HepG2 (cell line): ENCODE measurements around the gene GLO1. TPM values are rescaled to one million over a fixed set of nuclear protein-coding genes. Genes with fewer than 3 reads are reported as not detected.
A peak's percentile ranks its signal among the peaks of the same experiment; 100 is the strongest.

Experiments used
- BRF2 ChIP-seq: sonication (generic); formaldehyde crosslinking; IDR thresholded peaks from 2 replicates; pipeline ENCODE4 v1.8.1; 2022; ENCODE audit warnings: mild to moderate bottlenecking, missing genetic modification reagents
- FOXA1 ChIP-seq, 2 experiments: fragments of 450-650 bp in 1 of 2; sonication (generic) in 1 of 2; formaldehyde crosslinking in 1 of 2; IDR thresholded peaks; 2 replicates each; pipeline versions ENCODE4 v1.4.0 to v1.6.1; 2016 to 2020; ENCODE audit warnings: missing genetic modification reagents in 1 of 2
- GRHL1 ChIP-seq: sonication (generic); formaldehyde crosslinking; conservative IDR thresholded peaks from 2 replicates; pipeline ENCODE4 v1.8.0; 2022; ENCODE audit warnings: missing genetic modification reagents
- KAT8 ChIP-seq: IDR thresholded peaks from 2 replicates; pipeline ENCODE4 v1.6.1; 2016; ENCODE audit warnings: missing genetic modification reagents, missing compliant biosample characterization
- MZF1 ChIP-seq: sonication (generic); formaldehyde crosslinking; IDR thresholded peaks from 2 replicates; pipeline ENCODE4 v1.8.1; 2023; ENCODE audit warnings: mild to moderate bottlenecking, missing genetic modification reagents, borderline replicate concordance
- NFE2 ChIP-seq: sonication (generic); formaldehyde crosslinking; IDR thresholded peaks from 2 replicates; pipeline ENCODE4 v1.4.0; 2020; ENCODE audit warnings: missing genetic modification reagents
- NFE2L1 ChIP-seq: sonication (generic); formaldehyde crosslinking; IDR thresholded peaks from 2 replicates; pipeline ENCODE4 v1.4.0; 2020; ENCODE audit warnings: missing genetic modification reagents, mild to moderate bottlenecking, borderline replicate concordance
- NFKBIZ ChIP-seq: IDR thresholded peaks from 2 replicates; pipeline ENCODE4 v1.6.1; 2018; ENCODE audit warnings: missing genetic modification reagents, missing compliant biosample characterization
- XBP1 ChIP-seq: sonication (generic); formaldehyde crosslinking; IDR thresholded peaks from 2 replicates; pipeline ENCODE4 v1.5.0; 2020; ENCODE audit warnings: missing genetic modification reagents
- ZNF446 ChIP-seq: sonication (generic); formaldehyde crosslinking; IDR thresholded peaks from 2 replicates; pipeline ENCODE4 v1.5.0; 2020; ENCODE audit warnings: mild to moderate bottlenecking, missing genetic modification reagents
- ZNF546 ChIP-seq: sonication (generic); formaldehyde crosslinking; conservative IDR thresholded peaks from 2 replicates; pipeline ENCODE4 v1.8.1; 2023; ENCODE audit warnings: mild to moderate bottlenecking, missing genetic modification reagents
- ZNF646 ChIP-seq: sonication (generic); formaldehyde crosslinking; IDR thresholded peaks from 2 replicates; pipeline ENCODE4 v1.9.0; 2021; ENCODE audit warnings: mild to moderate bottlenecking, missing genetic modification reagents
- ZNF749 ChIP-seq: sonication (generic); formaldehyde crosslinking; IDR thresholded peaks from 2 replicates; pipeline ENCODE4 v1.8.0; 2022; ENCODE audit warnings: mild to moderate bottlenecking, missing genetic modification reagents, moderate library complexity, borderline replicate concordance
- ZNF792 ChIP-seq: IDR thresholded peaks from 2 replicates; pipeline ENCODE4 v1.6.1; 2016
- polyA plus RNA-seq, 8 experiments: library from polyadenylated mRNA; depleted of rRNA in 3 of 8; stranded (reverse) in 7 of 8; unstranded in 1 of 8; fragments of >200 nt; fragmentation: Illumina TruSeq in 4 of 8; extraction: Trizol in 4 of 8; gene quantifications; 2 replicates each; pipeline versions ENCODE4 v1.2.1 to v1.2.3, GENCODE V29; 2011 to 2016; ENCODE audit warnings: low read depth in 4 of 8, missing spikeins in 1 of 8, mixed read lengths in 1 of 8; ENCODE audit not compliant: insufficient read depth in 1 of 8
- total RNA-seq, 5 experiments: library from RNA; depleted of rRNA; stranded (reverse); fragments of >200 nt; fragmentation: Illumina TruSeq; extraction: Trizol; gene quantifications; 2 replicates each; pipeline ENCODE4 v1.2.3, GENCODE V29; 2016; ENCODE audit warnings: low read depth in 1 of 5

Gene GLO1
- total and polyA plus RNA-seq, 2 of the 13 experiments (the other 11 are each of a cell fraction or from before 2014, with no cell fraction given), result 77.1 to 177 TPM

GRCh38 chr6:38702558-38703397 lies at the start of gene GLO1 (continued):
- peak; percentile 7; the same call in 1 of the 2 replicates for TF ChIP-seq ZNF446 (CRISPR knock-in tag)
- TF ChIP-seq ZNF546 (CRISPR knock-in tag), result 0 out of 2 replicates have a peak, but pooled peaks have one; percentile 69
- TF ChIP-seq NFKBIZ (CRISPR knock-in tag), result no peak
- no peak for TF ChIP-seq MZF1 (CRISPR knock-in tag)
- TF ChIP-seq BRF2 (CRISPR knock-in tag), result 0 out of 2 replicates have a peak, but pooled peaks have one; percentile 68
- no peak for TF ChIP-seq GRHL1 (CRISPR knock-in tag)
- TF ChIP-seq ZNF646, result no peak
- TF ChIP-seq XBP1 (CRISPR knock-in tag), result no peak
- TF ChIP-seq ZNF792 (CRISPR knock-in tag), result 0 out of 2 replicates have a peak, but pooled peaks have one; percentile 52
- no peak for TF ChIP-seq FOXA1 (IDR thresholded peaks at IDR 0.05)
- TF ChIP-seq FOXA1 (CRISPR knock-in tag; IDR thresholded peaks at IDR 0.05), result peak; percentile 95
- TF ChIP-seq ZNF749, result no peak; the same call in 1 of the 2 replicates
- TF ChIP-seq NFE2 (CRISPR knock-in tag), result no peak
- TF ChIP-seq NFE2L1 (CRISPR knock-in tag), result peak; percentile 85; the same call in 1 of the 2 replicates
- peak; percentile 81 for TF ChIP-seq KAT8
